ENCODE data around the gene DCTPP1. TPM values are rescaled to one million over a fixed set of nuclear protein-coding genes. Genes with fewer than 3 reads are reported as not detected.

DCTPP1 gene
- total RNA-seq, 1 donor from 2014 or later = 26.4 TPM

- H3K27ac Mint-ChIP-seq (ENCODE audit: unreplicated experiment) = no peak overlapping the region
- DNase-seq (ENCODE audit: low spot score) = no peak
- peaks cover 31% of the 10 kb centered on the region for H3K4me1 Mint-ChIP-seq (ENCODE audit: low read depth)
- no peak for TF ChIP-seq CTCF (IDR thresholded peaks at IDR 0.05)
- no peak overlapping the region for H3K4me3 Mint-ChIP-seq (ENCODE audit: unreplicated experiment)
- H3K27me3 Mint-ChIP-seq (ENCODE audit: low read depth) = no peaks in the 10 kb centered on the region
- H3K9me3 Mint-ChIP-seq (ENCODE audit: low read depth) = no peaks in the 10 kb centered on the region
- H3K36me3 Mint-ChIP-seq (ENCODE audit: low read depth) = no peaks in the 10 kb centered on the region
Measured at GRCh38 chr16:30375864-30376263, 54.0 kb downstream of the DCTPP1 start.

DNA sequence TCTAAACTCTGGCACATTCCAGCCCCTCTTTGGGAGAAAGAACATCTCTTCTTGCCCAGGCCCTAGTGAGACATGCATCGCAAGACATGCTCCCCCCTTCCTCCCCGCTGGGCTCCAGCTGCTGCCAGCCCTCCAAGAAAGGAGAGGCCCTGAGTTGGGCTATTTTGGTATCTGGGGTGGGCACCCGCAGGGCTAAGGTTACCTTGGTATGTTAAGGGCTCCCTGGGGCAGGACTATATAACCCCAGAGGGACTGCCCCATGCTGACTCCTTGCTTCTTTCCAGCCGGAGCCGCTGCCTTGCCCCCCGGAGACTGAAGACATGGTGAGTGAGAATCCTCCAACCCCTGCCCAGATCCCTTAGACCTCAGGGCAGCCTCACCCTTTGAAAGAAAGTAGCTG, 55.3 kb downstream of the DCTPP1 start, which contains the start of gene MYL11:
Gene MYL11, plus strand, starts transcription at position 265 of the 400 bp plus-strand sequence. Its CDS starts 56 bp downstream, at position 321.
- H3K4me1 Mint-ChIP-seq (ENCODE audit: low read depth) = peaks cover 26% of the 10 kb centered on the region
- H3K9me3 Mint-ChIP-seq (ENCODE audit: low read depth) = no peaks in the 10 kb centered on the region
- no peak for TF ChIP-seq CTCF (IDR thresholded peaks at IDR 0.05)
- DNase-seq (ENCODE audit: low spot score) = no peak
- H3K27me3 Mint-ChIP-seq (ENCODE audit: low read depth) = no peaks in the 10 kb centered on the region
- H3K27ac Mint-ChIP-seq (ENCODE audit: unreplicated experiment) = no peak within 1 kb of the TSS
- H3K36me3 Mint-ChIP-seq (ENCODE audit: low read depth) = no peaks in the 10 kb centered on the region
- no peak within 1 kb of the TSS for H3K4me3 Mint-ChIP-seq (ENCODE audit: unreplicated experiment)

Other genes with a start within 250 kb of the DCTPP1 start
- gene CORO1A, start 246.4 kb downstream of the DCTPP1 start, total RNA-seq = 2.2 to 3.0 TPM (median 2.9 TPM) in 3 replicates
- 86.5 to 101 TPM (median 97.5 TPM) in 3 replicates for gene BOLA2B, start 236.4 kb downstream of the DCTPP1 start, total RNA-seq
- gene SLX1A, start 236.2 kb downstream of the DCTPP1 start, total RNA-seq = 16.1 to 44.4 TPM (median 36.9 TPM) in 3 replicates
- 14.1 to 16.6 TPM (median 14.7 TPM) in 3 replicates for gene SULT1A3, start 230.8 kb downstream of the DCTPP1 start, total RNA-seq
- 5.6 to 9.9 TPM (median 9.8 TPM) in 3 replicates for gene NPIPB13, start 181.6 kb downstream of the DCTPP1 start, total RNA-seq
- 53.2 to 61.0 TPM (median 55.8 TPM) in 3 replicates for gene CD2BP2, start 74.7 kb downstream of the DCTPP1 start, total RNA-seq
- gene TBC1D10B, start 59.5 kb downstream of the DCTPP1 start, total RNA-seq = 43.3 to 48.6 TPM (median 44.2 TPM) in 3 replicates
- gene MYL11, start 55.2 kb downstream of the DCTPP1 start, total RNA-seq = 0.82 to 2.2 TPM (median 1.4 TPM) in 3 replicates
- gene SEPTIN1, start 47.5 kb downstream of the DCTPP1 start, total RNA-seq = 0.85 to 1.7 TPM (median 1.3 TPM) in 3 replicates
- 10.6 to 11.8 TPM (median 10.8 TPM) in 3 replicates for gene ZNF48, start 34.6 kb downstream of the DCTPP1 start, total RNA-seq
- gene ZNF771, start 22.4 kb downstream of the DCTPP1 start, total RNA-seq = 10.2 to 16.3 TPM (median 10.8 TPM) in 3 replicates
- gene SEPHS2, start 15.8 kb upstream of the DCTPP1 start, total RNA-seq = 37.4 to 54.3 TPM (median 53.8 TPM) in 3 replicates
- gene ITGAL, start 42.7 kb upstream of the DCTPP1 start, total RNA-seq = not detected in 3 replicates
- 27.6 to 30.0 TPM (median 28.6 TPM) in 3 replicates for gene ZNF768, start 96.5 kb upstream of the DCTPP1 start, total RNA-seq
- gene ZNF747, start 104.8 kb upstream of the DCTPP1 start, total RNA-seq = 3.5 to 6.7 TPM (median 6.7 TPM) in 3 replicates
- 8.3 to 11.1 TPM (median 8.6 TPM) in 3 replicates for gene ZNF764, start 128.3 kb upstream of the DCTPP1 start, total RNA-seq
- gene ZNF688, start 141.7 kb upstream of the DCTPP1 start, total RNA-seq = 11.7 to 15.0 TPM (median 13.7 TPM) in 3 replicates
- 17.0 to 20.2 TPM (median 17.7 TPM) in 3 replicates for gene ZNF785, start 155.7 kb upstream of the DCTPP1 start, total RNA-seq
- gene ZNF689, start 180.4 kb upstream of the DCTPP1 start, total RNA-seq = 5.9 to 8.5 TPM (median 7.1 TPM) in 3 replicates
- 33.5 to 46.9 TPM (median 42.0 TPM) in 3 replicates for gene PRR14, start 220.9 kb upstream of the DCTPP1 start, total RNA-seq
- 49.9 to 54.5 TPM (median 52.8 TPM) in 3 replicates for gene FBRS, start 228.4 kb upstream of the DCTPP1 start, total RNA-seq